H1 (cell line): Measurements from ENCODE around the gene BRPF3. TPM values are rescaled to one million over a fixed set of nuclear protein-coding genes. Genes with fewer than 3 reads are reported as not detected.

ENCODE experiments used
- CEBPB ChIP-seq: IDR thresholded peaks from 2 replicates; pipeline ENCODE4 v1.6.1; 2012; ENCODE audit warnings: low read depth, low read length
- CHD7 ChIP-seq: fragments of 300-600 bp; sonication (generic); IDR thresholded peaks from 2 replicates; pipeline ENCODE4 v1.7.1; 2012; ENCODE audit warnings: low read length, moderate library complexity, mild to moderate bottlenecking, inconsistent platforms; ENCODE audit not compliant: insufficient replicate concordance
- HDAC2 ChIP-seq, 2 experiments: fragments of 300-600 bp in 1 of 2; sonication (generic) in 1 of 2; IDR thresholded peaks; 2 replicates each; pipeline ENCODE4 v1.6.1; 2011 to 2012; ENCODE audit warnings: low read depth in 2 of 2, low read length in 2 of 2, mild to moderate bottlenecking in 2 of 2, moderate library complexity in 2 of 2, borderline replicate concordance in 1 of 2, inconsistent platforms in 1 of 2
- polyA plus RNA-seq, 7 experiments: library from polyadenylated mRNA; depleted of rRNA in 3 of 7; stranded (reverse) in 5 of 7; unstranded in 2 of 7; fragments of >200 nt in 5 of 7; fragments of 200-250 nt in 2 of 7; gene quantifications; 1 replicate in 5 of 7; 2 replicates in 1 of 7; 4 replicates in 1 of 7; pipeline versions ENCODE4 v1.2.1 to v1.2.3, GENCODE V29; 2011 to 2013; ENCODE audit warnings: missing spikeins in 2 of 7, mixed read lengths in 2 of 7
- total RNA-seq: library from RNA; stranded (reverse); fragmentation: NEBNext Ultra II Directional; extraction: Animal tissue kit (Norgen Biotek cat#: 25700); gene quantifications from 2 replicates; pipeline ENCODE4 v1.2.1, GENCODE V29; 2021
- TF ChIP-seq, protein P1 (sequence below): IDR thresholded peaks from 2 replicates; pipeline ENCODE4 v1.6.1; 2012; ENCODE audit warnings: inconsistent platforms

The BRPF3 gene
- total and polyA plus RNA-seq, 2 of the 8 experiments (the other 6 are each of a cell fraction or from before 2014, with no cell fraction given) = 26.0 to 37.5 TPM

GRCh38 chr6:36246506-36247268 is 50.1 kb downstream of the BRPF3 start (continued):
- TF ChIP-seq HDAC2 (IDR thresholded peaks at IDR 0.05; ENCODE audit: borderline replicate concordance in 1 of 2, low read depth in 2 of 2, low read length in 2 of 2) = no peak
- TF ChIP-seq CEBPB = no peak
- no peak for TF ChIP-seq CHD7
- TF ChIP-seq, protein P1, sequence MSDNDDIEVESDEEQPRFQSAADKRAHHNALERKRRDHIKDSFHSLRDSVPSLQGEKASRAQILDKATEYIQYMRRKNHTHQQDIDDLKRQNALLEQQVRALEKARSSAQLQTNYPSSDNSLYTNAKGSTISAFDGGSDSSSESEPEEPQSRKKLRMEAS = no peak
